Measurements from ENCODE around the gene NDRG3. TPM values are rescaled to one million over a fixed set of nuclear protein-coding genes. Genes with fewer than 3 reads are reported as not detected.

Gene NDRG3
- polyA plus RNA-seq, 1 experiment = 28.5 TPM

DNA sequence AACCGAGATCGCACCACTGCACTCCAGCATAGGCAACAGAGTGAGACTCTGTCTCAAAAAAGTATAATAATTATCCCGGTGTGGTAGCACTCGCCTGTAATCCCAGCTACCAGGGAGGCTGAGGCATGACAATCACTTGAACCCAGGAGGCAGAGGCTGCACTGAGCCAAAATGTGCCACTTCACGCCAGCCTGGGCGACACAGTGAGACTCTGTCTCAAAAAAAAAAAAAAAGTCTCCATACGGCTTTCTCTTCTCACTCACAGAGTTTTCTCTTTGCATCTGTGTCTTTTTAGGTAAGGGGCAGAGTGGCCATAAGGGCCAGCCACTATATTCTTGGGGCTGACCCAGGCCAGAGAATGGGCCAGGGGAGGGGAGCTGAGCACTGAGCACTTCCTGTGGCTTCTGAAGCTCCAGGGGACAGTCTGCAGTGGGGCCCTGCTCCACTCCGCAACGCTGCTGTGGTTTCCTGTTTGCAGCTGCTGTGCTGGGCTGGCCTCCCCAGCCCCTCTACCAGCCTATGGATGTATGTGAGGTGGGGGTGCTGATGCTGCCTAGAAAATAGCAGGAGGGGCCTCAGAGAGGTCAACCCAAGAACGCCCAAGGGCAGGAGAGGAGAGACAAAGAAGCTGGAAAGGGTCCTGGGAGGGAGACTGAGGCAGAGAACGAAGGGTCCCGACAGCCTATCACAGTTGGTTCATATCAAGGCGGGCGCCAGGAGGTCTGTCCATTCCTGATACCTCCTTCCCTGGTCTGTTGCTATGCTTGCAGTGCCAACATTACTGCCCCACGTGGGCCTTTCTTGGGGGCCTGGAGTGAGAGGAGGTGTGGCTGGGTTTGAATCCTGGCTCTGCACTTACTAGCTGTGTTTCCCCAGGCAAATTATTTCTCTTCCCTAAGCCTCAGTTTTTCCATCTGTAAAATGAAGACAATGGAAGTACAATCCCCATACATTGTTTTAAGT, 115.9 kb downstream of the NDRG3 start:
- H3K36me3 ChIP-seq (ENCODE audit: control insufficient read depth, insufficient read depth, low read length) = no peaks in the 10 kb centered on the region
- TF ChIP-seq, protein P1, sequence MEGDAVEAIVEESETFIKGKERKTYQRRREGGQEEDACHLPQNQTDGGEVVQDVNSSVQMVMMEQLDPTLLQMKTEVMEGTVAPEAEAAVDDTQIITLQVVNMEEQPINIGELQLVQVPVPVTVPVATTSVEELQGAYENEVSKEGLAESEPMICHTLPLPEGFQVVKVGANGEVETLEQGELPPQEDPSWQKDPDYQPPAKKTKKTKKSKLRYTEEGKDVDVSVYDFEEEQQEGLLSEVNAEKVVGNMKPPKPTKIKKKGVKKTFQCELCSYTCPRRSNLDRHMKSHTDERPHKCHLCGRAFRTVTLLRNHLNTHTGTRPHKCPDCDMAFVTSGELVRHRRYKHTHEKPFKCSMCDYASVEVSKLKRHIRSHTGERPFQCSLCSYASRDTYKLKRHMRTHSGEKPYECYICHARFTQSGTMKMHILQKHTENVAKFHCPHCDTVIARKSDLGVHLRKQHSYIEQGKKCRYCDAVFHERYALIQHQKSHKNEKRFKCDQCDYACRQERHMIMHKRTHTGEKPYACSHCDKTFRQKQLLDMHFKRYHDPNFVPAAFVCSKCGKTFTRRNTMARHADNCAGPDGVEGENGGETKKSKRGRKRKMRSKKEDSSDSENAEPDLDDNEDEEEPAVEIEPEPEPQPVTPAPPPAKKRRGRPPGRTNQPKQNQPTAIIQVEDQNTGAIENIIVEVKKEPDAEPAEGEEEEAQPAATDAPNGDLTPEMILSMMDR (IDR thresholded peaks at IDR 0.05; ENCODE audit: insufficient read depth, low read depth, low read length) = no peak
- ChIA-PET CTCF (interaction anchor here (0.6 to 3.2 kb wide), 2 partner anchors 8 to 13 kb away, joined by 3 to 9 read pairs; no protein-coding TSS in a partner anchor), POLR2A (no interaction called here)
- no peak for DNase-seq (ENCODE audit: low read depth)
- H3K27me3 ChIP-seq (ENCODE audit: control insufficient read depth, insufficient read depth, low read length) = no peaks in the 10 kb centered on the region
- H3K4me3 ChIP-seq (ENCODE audit: low read depth, low read length) = no peak overlapping the region

DNA sequence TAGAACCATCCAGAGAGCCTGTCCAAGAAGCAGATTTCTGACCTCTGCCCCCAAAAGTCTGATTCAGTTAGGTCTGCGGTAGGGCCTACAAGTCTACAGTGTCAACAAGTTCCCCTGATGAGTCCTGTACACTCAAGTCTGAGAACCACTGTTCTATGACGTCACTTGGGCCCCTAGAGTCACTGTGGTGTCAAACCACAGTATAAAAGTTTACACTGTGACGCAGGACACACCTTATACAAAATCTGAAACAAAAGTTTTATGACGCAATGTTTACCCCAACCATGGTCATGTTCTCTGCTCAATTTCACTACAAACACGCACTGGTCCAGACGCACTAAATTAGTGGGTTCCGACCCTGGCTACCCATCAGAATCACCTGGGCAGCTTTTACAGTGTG, 117.8 kb downstream of the NDRG3 start:
- Histone ChIP-seq H3K27me3 (ENCODE audit: control insufficient read depth, insufficient read depth, low read length) (no peaks in the 10 kb centered on the region), H3K4me3 (ENCODE audit: low read depth, low read length) (no peak overlapping the region), H3K36me3 (ENCODE audit: control insufficient read depth, insufficient read depth, low read length) (no peaks in the 10 kb centered on the region)
- no peak for DNase-seq (ENCODE audit: low read depth)
- ChIA-PET POLR2A (no interaction called here), CTCF (interaction anchor here (3.2 kb wide), 1 partner anchor 15 kb away, joined by 9 read pairs; no protein-coding TSS in a partner anchor)
- TF ChIP-seq, protein P1 (IDR thresholded peaks at IDR 0.05; ENCODE audit: insufficient read depth, low read depth, low read length) = no peak

DNA sequence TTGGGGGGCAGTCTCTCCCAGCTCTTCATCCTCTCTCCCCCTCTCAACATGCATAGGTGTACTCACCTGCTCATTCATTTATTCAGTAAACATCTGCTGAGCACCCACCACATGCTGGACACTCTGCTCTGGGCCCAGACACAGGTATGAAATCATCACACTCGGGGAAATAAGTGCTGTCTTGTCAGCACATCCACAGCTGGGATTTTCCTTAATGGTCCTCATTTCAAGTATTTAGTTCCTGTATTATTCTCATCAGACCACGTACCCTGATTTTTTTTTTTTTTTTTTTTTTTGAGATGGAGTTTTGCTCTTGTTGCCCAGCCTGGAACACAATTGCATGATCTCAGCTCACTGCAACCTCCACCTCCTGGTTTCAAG, 121.0 kb downstream of the NDRG3 start:
- no peak for DNase-seq (ENCODE audit: low read depth)
- ChIA-PET POLR2A (no interaction called here), CTCF (no interaction called here)
- H3K4me3 ChIP-seq (ENCODE audit: low read depth, low read length) = no peak overlapping the region
- H3K27me3 ChIP-seq (ENCODE audit: control insufficient read depth, insufficient read depth, low read length) = no peaks in the 10 kb centered on the region
- H3K36me3 ChIP-seq (ENCODE audit: control insufficient read depth, insufficient read depth, low read length) = no peaks in the 10 kb centered on the region
- TF ChIP-seq, protein P1 (IDR thresholded peaks at IDR 0.05; ENCODE audit: insufficient read depth, low read depth, low read length) = no peak

DNA sequence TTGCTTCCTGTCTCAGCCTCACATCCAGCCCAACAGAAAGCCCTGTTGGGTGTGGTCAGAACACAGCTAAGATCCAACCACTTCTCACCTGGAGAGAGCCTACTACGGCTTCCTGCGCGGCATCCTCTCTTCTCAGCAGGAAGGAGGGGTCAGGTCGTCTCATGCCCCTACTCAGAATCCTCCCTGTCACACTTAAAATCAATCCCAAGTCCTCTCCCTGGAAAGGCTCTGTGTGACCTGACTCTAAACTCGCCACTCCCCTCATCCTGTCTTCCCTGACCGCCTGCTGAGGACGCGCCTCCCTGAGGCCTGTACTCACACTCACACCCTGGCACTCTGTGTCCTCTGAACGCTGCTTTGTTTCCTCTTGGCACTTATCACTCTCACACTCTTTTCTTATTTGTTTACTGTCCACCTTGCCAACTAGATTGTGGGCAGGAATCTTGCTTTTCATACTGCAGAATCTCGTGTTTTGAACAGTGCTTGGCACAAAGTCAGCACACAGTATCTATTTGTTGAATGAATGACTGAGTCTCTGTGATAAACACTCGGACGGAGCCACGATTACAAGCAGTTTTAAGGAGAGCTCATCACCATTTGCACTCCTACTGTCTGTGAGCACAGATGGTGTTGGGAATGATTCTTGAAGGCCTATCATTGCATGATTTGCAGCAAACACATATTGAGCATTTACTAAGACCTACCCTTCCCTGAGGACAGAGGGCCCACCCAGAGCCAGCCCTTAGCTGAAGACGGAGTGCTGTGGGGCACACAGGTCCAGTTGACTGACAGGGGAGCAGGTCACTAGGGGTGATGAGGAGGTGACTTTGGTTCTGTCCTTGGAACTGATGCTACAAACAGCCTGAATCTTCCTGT, 121.6 kb downstream of the NDRG3 start:
- H3K27me3 ChIP-seq (ENCODE audit: control insufficient read depth, insufficient read depth, low read length) = no peaks in the 10 kb centered on the region
- no peaks in the 10 kb centered on the region for H3K36me3 ChIP-seq (ENCODE audit: control insufficient read depth, insufficient read depth, low read length)
- no peak for DNase-seq (ENCODE audit: low read depth)
- CTCF ChIA-PET = interaction anchor here (1.5 to 1.7 kb wide), 2 partner anchors 12 to 18 kb away, joined by 7 read pairs; partner anchors contain the start of gene RAB5IF
- POLR2A ChIA-PET = no interaction called here
- TF ChIP-seq, protein P1 (IDR thresholded peaks at IDR 0.05; ENCODE audit: insufficient read depth, low read depth, low read length) = no peak
- no peak overlapping the region for H3K4me3 ChIP-seq (ENCODE audit: low read depth, low read length)

DNA sequence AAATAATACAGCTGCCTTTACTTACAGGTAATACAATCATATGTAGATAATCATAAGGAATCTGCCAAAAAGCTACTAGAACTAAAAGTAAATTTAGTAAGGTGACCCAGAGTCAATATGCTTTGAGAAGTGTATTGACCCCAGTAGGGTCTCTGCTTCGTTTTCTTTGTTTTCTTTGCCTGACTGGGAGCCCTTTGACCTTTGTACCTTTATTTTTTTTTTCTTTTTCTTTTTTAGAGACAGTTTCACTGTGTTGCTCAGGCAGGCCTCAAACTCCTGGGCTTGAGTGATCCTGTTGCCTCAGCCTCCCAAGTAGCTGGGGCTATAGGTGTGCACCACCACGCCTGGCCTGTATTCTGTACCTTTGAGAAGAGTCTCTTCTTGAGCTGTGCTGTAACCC, 122.4 kb downstream of the NDRG3 start:
- H3K27me3 ChIP-seq (ENCODE audit: control insufficient read depth, insufficient read depth, low read length) = no peaks in the 10 kb centered on the region
- TF ChIP-seq, protein P1 (IDR thresholded peaks at IDR 0.05; ENCODE audit: insufficient read depth, low read depth, low read length) = no peak
- no peak overlapping the region for H3K4me3 ChIP-seq (ENCODE audit: low read depth, low read length)
- no peaks in the 10 kb centered on the region for H3K36me3 ChIP-seq (ENCODE audit: control insufficient read depth, insufficient read depth, low read length)
- DNase-seq (ENCODE audit: low read depth) = no peak
- ChIA-PET POLR2A (no interaction called here), CTCF (interaction anchor here (1.5 to 1.7 kb wide), 2 partner anchors 11 to 18 kb away, joined by 7 read pairs; partner anchors contain the start of gene RAB5IF)
